Measurements from ENCODE around the gene SLCO1B3.
"Not testable (repeated sequence)": the region's sequence is repeated elsewhere in the genome, so short reads cannot be mapped to it uniquely, and the experiment has no call there.

Gene SLCO1B3

GRCh38 chr12:20810487-20810886 is at the start of gene SLCO1B3:
Gene SLCO1B3 (plus strand): TSS chr12:20810705. CDS start chr12:20815739, 5,034 bp downstream.
- DNase-seq (ENCODE audit: low read depth), result no peak

GRCh38 chr12:20777420-20777819 is 33.1 kb upstream of the SLCO1B3 start:
- no peak for DNase-seq (ENCODE audit: low read depth)

- no peak for DNase-seq (ENCODE audit: low read depth)
These were observed 31.5 kb upstream of the SLCO1B3 start for GRCh38 chr12:20778969-20779368.

- DNase-seq (ENCODE audit: low read depth), result not testable (repeated sequence)
These were observed 30.5 kb upstream of the SLCO1B3 start for GRCh38 chr12:20779971-20780370.

GRCh38 chr12:20783796-20784357 is 26.6 kb upstream of the SLCO1B3 start:
- not testable (repeated sequence) for DNase-seq (ENCODE audit: low read depth)

- no peak for DNase-seq (ENCODE audit: low read depth)
These were observed 17.5 kb upstream of the SLCO1B3 start for GRCh38 chr12:20792971-20793370.

GRCh38 chr12:20798554-20798953 is 12.0 kb upstream of the SLCO1B3 start:
- no peak for DNase-seq (ENCODE audit: low read depth)

GRCh38 chr12:20800160-20800559 is 10.3 kb upstream of the SLCO1B3 start:
- DNase-seq (ENCODE audit: low read depth), result no peak

GRCh38 chr12:20801035-20801434 is 9.5 kb upstream of the SLCO1B3 start:
- DNase-seq (ENCODE audit: low read depth), result no peak

- no peak for DNase-seq (ENCODE audit: low read depth)
These were observed 4.6 kb upstream of the SLCO1B3 start for GRCh38 chr12:20805921-20806320.

GRCh38 chr12:20807192-20808080 is 3.1 kb upstream of the SLCO1B3 start:
- DNase-seq (ENCODE audit: low read depth), result no peak

GRCh38 chr12:20808521-20808920 is 2.0 kb upstream of the SLCO1B3 start:
- no peak for DNase-seq (ENCODE audit: low read depth)

GRCh38 chr12:20815574-20815973 is 5.1 kb downstream of the SLCO1B3 start:
- DNase-seq (ENCODE audit: low read depth), result no peak

GRCh38 chr12:20822415-20822814 is 11.9 kb downstream of the SLCO1B3 start:
- no peak for DNase-seq (ENCODE audit: low read depth)

GRCh38 chr12:20822925-20823324 is 12.4 kb downstream of the SLCO1B3 start:
- no peak for DNase-seq (ENCODE audit: low read depth)

- no peak for DNase-seq (ENCODE audit: low read depth)
These were observed 19.4 kb downstream of the SLCO1B3 start for GRCh38 chr12:20829919-20830318.

- DNase-seq (ENCODE audit: low read depth), result no peak
These were observed 20.0 kb downstream of the SLCO1B3 start for GRCh38 chr12:20830456-20830855.

- DNase-seq (ENCODE audit: low read depth), result no peak
These were observed 22.4 kb downstream of the SLCO1B3 start for GRCh38 chr12:20832911-20833310.

GRCh38 chr12:20852649-20853048 is 42.1 kb downstream of the SLCO1B3 start:
- DNase-seq (ENCODE audit: low read depth), result no peak

- no peak for DNase-seq (ENCODE audit: low read depth)
These were observed 52.6 kb downstream of the SLCO1B3 start for GRCh38 chr12:20863056-20863455.

- DNase-seq (ENCODE audit: low read depth), result no peak
These were observed 55.4 kb downstream of the SLCO1B3 start for GRCh38 chr12:20865873-20866272.

- no peak for DNase-seq (ENCODE audit: low read depth)
These were observed 57.8 kb downstream of the SLCO1B3 start for GRCh38 chr12:20868277-20868676.

- DNase-seq (ENCODE audit: low read depth), result no peak
These were observed 72.8 kb downstream of the SLCO1B3 start for GRCh38 chr12:20883288-20883687.

GRCh38 chr12:20885116-20885515 is 74.6 kb downstream of the SLCO1B3 start:
- no peak for DNase-seq (ENCODE audit: low read depth)
